GM19463 (cell line): ENCODE data around the gene DHCR7.

Source experiments
- ATAC-seq: cut with Tn5 transposase; IDR thresholded peaks from one replicate; pipeline ENCODE4 v1.9.1; 2021; ENCODE audit warnings: mild to moderate bottlenecking, moderate library complexity; ENCODE audit not compliant: unreplicated experiment

Gene DHCR7

DNA sequence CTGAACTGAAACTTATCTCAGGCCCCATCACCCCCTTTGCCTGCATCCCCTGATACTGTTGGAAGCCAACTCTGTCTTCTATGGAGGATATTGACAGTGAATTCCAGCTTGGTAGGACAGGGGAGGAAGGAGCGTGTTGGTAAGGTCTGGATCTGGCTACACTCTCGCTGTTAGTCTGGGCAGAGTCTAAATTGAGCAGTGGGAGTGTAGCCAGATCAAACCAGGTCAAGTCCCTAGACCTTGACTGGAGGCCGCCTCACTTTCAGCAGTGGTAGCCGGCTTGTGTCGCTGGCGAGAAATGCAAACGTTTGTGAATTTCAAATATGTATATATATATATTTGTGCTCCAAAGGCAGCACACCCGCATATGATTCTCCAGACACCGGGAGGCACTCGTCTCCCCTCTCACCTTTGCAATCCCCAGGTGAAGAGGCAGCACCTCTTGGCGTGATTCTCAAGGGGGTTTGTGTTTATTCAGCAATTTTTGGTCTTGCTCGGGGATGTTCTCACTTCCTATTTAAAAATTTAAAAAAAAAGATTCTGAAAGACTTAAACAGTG is 26.7 kb downstream of the DHCR7 start:
- ATAC-seq, result no peak

GRCh38 chr11:71420455-71421241 is 27.5 kb downstream of the DHCR7 start:
- no peak for ATAC-seq

GRCh38 chr11:71418643-71419042 is 29.6 kb downstream of the DHCR7 start:
- ATAC-seq, result peak; percentile 75

- ATAC-seq, result no peak
These were observed 33.5 kb downstream of the DHCR7 start for GRCh38 chr11:71414645-71415044.

DNA sequence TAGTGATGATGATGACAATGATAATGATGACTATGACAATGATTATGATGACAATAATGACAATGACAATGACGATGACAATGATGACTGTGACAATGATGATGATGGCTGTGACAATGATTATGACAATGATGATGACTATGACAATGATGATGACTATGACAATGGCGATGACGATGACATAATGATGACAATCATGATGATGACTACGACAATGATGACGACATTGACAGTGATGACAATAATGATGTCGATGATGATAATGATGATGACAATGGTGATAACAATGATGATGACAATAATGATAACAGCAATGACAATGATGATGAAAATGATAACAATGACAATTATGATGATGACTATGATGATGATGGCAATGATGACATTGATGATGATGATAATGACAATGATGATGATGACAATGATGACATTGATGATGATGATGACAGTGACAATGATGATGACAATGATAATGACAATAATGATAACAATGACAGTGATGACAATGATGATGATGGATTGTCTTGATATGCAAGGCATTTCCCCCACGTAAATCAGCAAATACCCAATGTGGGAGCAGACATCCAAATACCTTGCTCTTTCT is 37.7 kb downstream of the DHCR7 start:
- no peak for ATAC-seq

- ATAC-seq, result no peak
These were observed 39.4 kb downstream of the DHCR7 start for GRCh38 chr11:71408826-71409225.

GRCh38 chr11:71407356-71407755 is 40.8 kb downstream of the DHCR7 start:
- ATAC-seq, result no peak

- no peak for ATAC-seq
These were observed 41.5 kb downstream of the DHCR7 start for GRCh38 chr11:71406681-71407080.

GRCh38 chr11:71404209-71404608 is 44.0 kb downstream of the DHCR7 start:
- ATAC-seq, result no peak

DNA sequence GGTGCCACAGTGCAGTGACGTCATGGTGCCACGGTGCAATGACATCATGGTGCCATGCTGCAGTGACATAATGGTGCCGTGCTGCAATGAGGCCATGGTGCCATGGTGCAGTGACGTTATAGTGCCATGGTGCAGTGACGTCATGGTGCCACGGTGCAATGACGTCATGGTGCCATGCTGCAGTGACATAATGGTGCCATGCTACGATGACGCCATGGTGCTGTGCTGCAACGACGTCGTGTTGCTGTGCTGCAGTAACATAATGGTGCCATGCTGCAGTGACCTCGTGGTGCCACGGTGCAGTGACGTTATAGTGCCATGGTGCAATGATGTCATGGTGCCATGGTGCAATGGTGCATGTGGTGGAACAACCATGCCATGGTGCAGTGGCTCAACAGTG is 45.3 kb downstream of the DHCR7 start:
- ATAC-seq, result no peak

DNA sequence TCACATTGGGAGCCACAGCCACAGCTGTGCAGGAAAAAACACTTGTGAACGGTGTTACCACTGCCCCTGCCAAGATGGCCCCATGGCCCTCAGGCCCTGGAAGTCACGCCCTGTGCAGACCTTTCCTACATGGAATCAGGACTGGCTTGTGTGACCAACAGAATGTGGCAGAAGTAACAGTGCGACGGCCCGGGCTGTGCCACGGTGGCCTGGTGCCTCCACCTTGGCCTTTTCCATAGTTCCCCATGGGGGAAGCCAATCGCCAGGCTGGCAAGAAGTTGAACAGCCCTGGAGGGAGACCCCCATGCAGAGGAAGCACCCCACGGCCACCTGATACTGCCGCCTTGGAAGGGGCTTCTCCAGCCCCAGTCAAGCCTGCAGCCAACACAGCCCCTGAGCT is 48.0 kb downstream of the DHCR7 start:
- ATAC-seq, result no peak

DNA sequence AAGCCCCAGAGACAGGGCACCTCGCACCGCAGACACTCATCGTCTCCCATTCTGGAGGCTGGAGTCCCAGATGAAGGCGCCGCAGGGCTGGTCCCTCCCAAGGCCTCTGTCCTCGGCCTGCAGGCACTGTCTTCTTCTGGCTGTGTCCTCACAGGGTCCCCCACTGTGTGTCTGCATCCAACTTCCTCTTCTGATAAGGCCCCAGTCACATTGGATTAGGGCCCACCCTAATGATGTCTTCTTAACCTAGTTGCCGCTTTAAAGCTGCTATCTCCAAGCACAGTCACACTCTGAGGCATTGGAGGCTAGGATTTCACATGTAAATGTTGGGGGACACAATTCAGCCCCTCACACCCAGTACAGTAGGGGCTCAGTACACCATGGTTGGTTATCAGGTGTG is 48.9 kb downstream of the DHCR7 start:
- no peak for ATAC-seq

- ATAC-seq, result no peak
These were observed 50.2 kb downstream of the DHCR7 start for GRCh38 chr11:71397961-71398360.

- ATAC-seq, result no peak
These were observed 50.8 kb downstream of the DHCR7 start for GRCh38 chr11:71397331-71397860.

GRCh38 chr11:71396548-71397123 is 51.6 kb downstream of the DHCR7 start:
- ATAC-seq, result no peak

- no peak for ATAC-seq
These were observed 52.4 kb downstream of the DHCR7 start for GRCh38 chr11:71395774-71396173.

GRCh38 chr11:71395263-71395560 is 53.0 kb downstream of the DHCR7 start:
- ATAC-seq, result no peak

GRCh38 chr11:71393283-71393682 is 54.9 kb downstream of the DHCR7 start:
- no peak for ATAC-seq

DNA sequence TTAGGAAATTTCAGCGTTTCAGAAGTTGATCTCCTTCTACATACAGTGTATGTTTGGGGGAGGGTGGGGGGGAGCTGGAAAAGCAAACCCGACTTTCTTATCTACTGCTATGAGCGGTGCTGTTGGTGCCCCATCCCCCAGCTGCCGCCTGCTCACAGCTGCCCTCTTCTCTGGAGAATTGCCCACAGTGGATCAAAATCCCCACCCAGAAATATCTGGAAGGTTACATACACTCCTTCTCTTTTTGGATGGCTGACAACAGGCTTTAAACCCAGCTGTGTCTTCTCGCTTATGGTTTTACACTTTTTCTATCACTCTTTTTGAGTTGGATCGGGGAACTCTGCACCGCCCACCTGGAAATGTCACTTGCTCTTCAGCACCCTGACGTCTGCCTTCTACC is 56.4 kb downstream of the DHCR7 start:
- ATAC-seq, result no peak

GRCh38 chr11:71391352-71391751 is 56.8 kb downstream of the DHCR7 start:
- no peak for ATAC-seq

DNA sequence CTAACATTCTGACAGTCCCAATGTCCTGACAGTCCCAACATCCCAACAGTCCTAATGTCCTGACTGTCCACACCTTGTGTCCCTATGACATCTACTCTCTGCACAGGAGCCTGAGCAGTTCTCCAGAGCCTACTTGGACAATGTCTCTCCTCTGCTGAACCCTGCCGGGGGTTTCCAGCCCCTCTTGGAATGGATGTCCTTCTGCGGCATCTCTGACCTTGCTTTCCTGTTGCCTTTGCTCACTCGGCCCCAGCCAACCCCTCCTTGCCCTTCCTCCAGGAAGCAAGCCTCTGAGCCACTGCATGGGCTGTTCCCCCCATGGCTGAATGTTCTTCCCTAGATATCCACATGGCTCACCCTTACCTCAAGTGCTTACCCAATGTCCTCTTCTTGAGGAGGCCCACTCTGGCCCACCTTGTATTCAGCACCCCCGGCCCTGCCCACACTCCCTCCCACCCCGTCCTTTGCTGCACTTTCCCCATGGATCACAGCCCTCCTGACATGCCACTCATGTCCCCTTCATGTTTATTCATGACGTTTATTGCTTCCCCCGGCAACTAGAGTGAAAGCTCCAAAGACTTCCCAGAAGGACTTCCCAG is 59.5 kb downstream of the DHCR7 start:
- no peak for ATAC-seq
